Activated T-cell treated with anti-CD3 and anti-CD28 coated beads, Interleukin-2, amount 50 U/mL, for 24 hours (primary cell): ENCODE results near the gene TMTC2.
"Not testable (repeated sequence)": the region's sequence is repeated elsewhere in the genome, so short reads cannot be mapped to it uniquely, and the experiment has no call there.

ENCODE experiments used
- DNase-seq: peaks from one replicate; pipeline ENCODE4 v3.0.0-alpha.2; 2020
- H3K27ac Mint-ChIP-seq: 2 replicates; pipeline ENCODE4 v1.8.0; 2020; ENCODE audit warnings: mild to moderate bottlenecking, mixed read lengths
- H3K27me3 Mint-ChIP-seq: 2 replicates; pipeline ENCODE4 v1.8.0; 2020; ENCODE audit warnings: mixed read lengths
- H3K36me3 Mint-ChIP-seq: 2 replicates; pipeline ENCODE4 v1.8.0; 2020; ENCODE audit warnings: low read depth, mixed read lengths
- H3K4me1 Mint-ChIP-seq: 2 replicates; pipeline ENCODE4 v1.8.0; 2020; ENCODE audit warnings: low read depth, mixed read lengths
- H3K4me3 Mint-ChIP-seq: 2 replicates; pipeline ENCODE4 v1.8.0; 2020; ENCODE audit warnings: mild to moderate bottlenecking, moderate library complexity, mixed read lengths
- H3K9me3 Mint-ChIP-seq: 2 replicates; pipeline ENCODE4 v1.8.0; 2020; ENCODE audit warnings: mixed read lengths

The TMTC2 gene

DNA sequence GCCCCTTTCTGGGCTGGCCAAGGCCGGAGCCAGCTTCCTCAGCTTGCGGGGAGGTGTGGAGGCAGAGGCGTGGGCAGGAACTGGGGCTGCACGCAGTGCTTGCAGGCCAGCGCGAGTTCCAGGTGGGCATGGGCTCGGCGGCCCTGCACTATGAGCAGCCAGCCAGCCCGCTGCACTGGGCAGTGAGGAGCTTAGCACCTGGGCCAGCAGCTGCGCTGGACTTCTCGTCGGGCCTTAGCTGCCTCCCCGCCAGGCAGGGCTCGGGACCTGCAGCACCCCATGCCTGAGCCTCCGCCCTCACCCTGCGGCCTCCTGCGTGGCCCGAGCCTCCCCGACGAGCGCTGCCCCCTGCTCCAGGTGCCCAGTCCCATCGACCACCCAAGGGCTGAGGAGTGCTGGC lies 42.0 kb downstream of the TMTC2 start:
- H3K27me3 Mint-ChIP-seq = no peaks in the 10 kb centered on the region
- no peak overlapping the region for H3K27ac Mint-ChIP-seq
- H3K9me3 Mint-ChIP-seq = no peaks in the 10 kb centered on the region
- H3K4me1 Mint-ChIP-seq = no peaks in the 10 kb centered on the region
- no peak overlapping the region for H3K4me3 Mint-ChIP-seq
- no peak for DNase-seq
- peaks cover 6% of the 10 kb centered on the region for H3K36me3 Mint-ChIP-seq

GRCh38 chr12:82730953-82731459 lies 44.3 kb downstream of the TMTC2 start:
- Mint-ChIP-seq H3K36me3 (peaks cover 6% of the 10 kb centered on the region), H3K4me1 (no peaks in the 10 kb centered on the region), H3K9me3 (no peaks in the 10 kb centered on the region), H3K27ac (no peak overlapping the region), H3K27me3 (no peaks in the 10 kb centered on the region), H3K4me3 (no peak overlapping the region)
- DNase-seq = no peak

GRCh38 chr12:82740129-82741000 lies 53.7 kb downstream of the TMTC2 start:
- no peaks in the 10 kb centered on the region for H3K4me1 Mint-ChIP-seq
- DNase-seq = no peak

GRCh38 chr12:82745063-82745674 lies 58.5 kb downstream of the TMTC2 start:
- no peaks in the 10 kb centered on the region for H3K27me3 Mint-ChIP-seq
- no peaks in the 10 kb centered on the region for H3K4me1 Mint-ChIP-seq
- no peaks in the 10 kb centered on the region for H3K36me3 Mint-ChIP-seq
- no peak for DNase-seq
- H3K27ac Mint-ChIP-seq = no peak overlapping the region
- no peaks in the 10 kb centered on the region for H3K9me3 Mint-ChIP-seq
- no peak overlapping the region for H3K4me3 Mint-ChIP-seq

More at GRCh38 chr12:82740129-82741000, 53.7 kb downstream of the TMTC2 start:
- Mint-ChIP-seq H3K4me3 (no peak overlapping the region), H3K27me3 (no peaks in the 10 kb centered on the region), H3K36me3 (no peaks in the 10 kb centered on the region), H3K9me3 (no peaks in the 10 kb centered on the region), H3K27ac (no peak overlapping the region)

DNA sequence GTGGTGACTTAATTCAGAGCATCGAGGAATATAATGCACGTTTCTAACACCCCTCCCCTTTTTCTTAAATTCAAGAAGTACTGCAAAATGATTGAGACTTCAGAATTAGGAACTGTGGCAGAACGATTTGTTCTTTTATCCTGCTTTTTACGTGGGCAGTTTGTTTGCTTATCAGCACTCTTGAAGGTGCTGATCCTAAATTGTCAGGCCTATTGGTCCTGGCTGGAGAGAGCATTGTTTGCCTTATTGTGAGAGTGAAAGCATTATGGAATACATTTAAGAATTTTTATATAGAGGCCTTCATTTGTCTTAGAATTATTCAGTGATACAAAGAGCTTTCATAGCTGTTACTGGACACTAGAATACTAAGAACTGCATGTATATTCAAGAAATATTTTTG lies 59.1 kb downstream of the TMTC2 start:
- Mint-ChIP-seq H3K4me3 (no peak overlapping the region), H3K27ac (no peak overlapping the region), H3K4me1 (no peaks in the 10 kb centered on the region), H3K27me3 (no peaks in the 10 kb centered on the region), H3K36me3 (no peaks in the 10 kb centered on the region), H3K9me3 (no peaks in the 10 kb centered on the region)
- no peak for DNase-seq

DNA sequence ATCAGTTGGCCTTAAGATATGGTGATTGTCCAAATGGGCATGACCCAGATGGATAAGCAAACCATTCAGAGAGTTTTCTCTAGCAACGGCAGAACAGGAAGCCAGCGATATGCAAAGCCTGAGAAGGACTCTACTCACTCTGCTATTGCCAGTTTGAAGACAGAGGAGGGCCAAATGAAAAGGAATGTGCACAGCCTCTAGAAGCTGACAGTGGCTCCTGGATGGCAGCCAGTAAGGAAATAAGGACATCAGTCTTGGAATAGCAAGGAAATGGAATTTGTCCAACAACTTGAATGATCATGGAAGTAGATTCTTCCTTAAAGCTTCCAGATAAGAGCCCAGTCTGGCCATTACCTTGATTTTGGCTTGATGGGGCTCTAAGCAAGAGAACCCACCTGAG lies 60.0 kb downstream of the TMTC2 start:
- Mint-ChIP-seq H3K9me3 (no peaks in the 10 kb centered on the region), H3K27ac (no peak overlapping the region), H3K27me3 (no peaks in the 10 kb centered on the region), H3K4me3 (no peak overlapping the region), H3K4me1 (no peaks in the 10 kb centered on the region), H3K36me3 (no peaks in the 10 kb centered on the region)
- DNase-seq = no peak

GRCh38 chr12:82749015-82749414 lies 62.3 kb downstream of the TMTC2 start:
- H3K27ac Mint-ChIP-seq = no peak overlapping the region
- DNase-seq = no peak
- H3K27me3 Mint-ChIP-seq = no peaks in the 10 kb centered on the region
- no peaks in the 10 kb centered on the region for H3K9me3 Mint-ChIP-seq
- H3K36me3 Mint-ChIP-seq = no peaks in the 10 kb centered on the region
- H3K4me1 Mint-ChIP-seq = no peaks in the 10 kb centered on the region
- no peak overlapping the region for H3K4me3 Mint-ChIP-seq

GRCh38 chr12:82754856-82755255 lies 68.2 kb downstream of the TMTC2 start:
- H3K27ac Mint-ChIP-seq = no peak overlapping the region
- no peaks in the 10 kb centered on the region for H3K27me3 Mint-ChIP-seq
- H3K9me3 Mint-ChIP-seq = no peaks in the 10 kb centered on the region
- H3K4me3 Mint-ChIP-seq = no peak overlapping the region
- DNase-seq = no peak
- no peaks in the 10 kb centered on the region for H3K36me3 Mint-ChIP-seq
- H3K4me1 Mint-ChIP-seq = no peaks in the 10 kb centered on the region

DNA sequence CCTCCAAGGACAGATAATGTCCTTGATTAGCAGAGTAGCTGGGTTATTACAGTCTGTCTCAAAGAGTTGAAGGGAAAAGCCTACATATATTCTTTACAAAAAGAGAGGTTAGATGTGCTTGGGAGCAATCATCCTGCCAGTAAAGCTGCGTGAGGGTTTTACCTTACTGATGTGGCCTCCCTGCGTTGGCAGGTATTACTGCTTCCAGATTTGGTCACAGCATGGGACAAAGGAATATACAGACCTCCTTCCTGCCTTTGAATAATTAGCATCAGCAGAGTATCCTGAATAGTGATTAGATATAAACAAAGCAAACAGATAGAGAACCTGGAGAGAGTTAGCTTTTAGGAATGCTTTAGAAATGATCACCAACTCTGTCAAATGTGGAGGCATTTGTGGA lies 69.6 kb downstream of the TMTC2 start:
- Mint-ChIP-seq H3K4me3 (no peak overlapping the region), H3K9me3 (no peaks in the 10 kb centered on the region), H3K36me3 (no peaks in the 10 kb centered on the region), H3K4me1 (no peaks in the 10 kb centered on the region), H3K27me3 (no peaks in the 10 kb centered on the region), H3K27ac (no peak overlapping the region)
- no peak for DNase-seq

DNA sequence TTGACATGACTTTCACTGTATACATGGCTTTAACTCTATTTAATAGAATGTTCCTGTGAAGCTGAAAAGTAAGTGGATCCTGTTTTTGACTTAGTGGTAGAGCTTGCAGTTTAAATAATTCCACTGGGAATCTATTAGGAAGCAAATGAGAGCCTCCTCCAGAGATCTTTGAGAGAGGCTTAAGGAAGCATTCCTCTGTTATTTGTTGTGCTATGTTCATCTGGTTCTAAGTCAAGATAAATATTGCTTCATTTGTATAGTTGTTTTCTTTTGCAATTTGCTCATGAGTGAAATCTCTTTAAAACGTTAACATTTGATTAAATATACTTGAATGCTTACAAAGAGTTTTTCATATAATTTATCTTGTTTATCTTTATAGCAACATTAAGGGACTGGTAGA lies 70.4 kb downstream of the TMTC2 start:
- Mint-ChIP-seq H3K36me3 (no peaks in the 10 kb centered on the region), H3K27ac (no peak overlapping the region), H3K4me1 (no peaks in the 10 kb centered on the region), H3K4me3 (no peak overlapping the region), H3K9me3 (no peaks in the 10 kb centered on the region), H3K27me3 (no peaks in the 10 kb centered on the region)
- no peak for DNase-seq

GRCh38 chr12:82757656-82758055 lies 71.0 kb downstream of the TMTC2 start:
- no peaks in the 10 kb centered on the region for H3K9me3 Mint-ChIP-seq
- no peak for DNase-seq
- no peak overlapping the region for H3K27ac Mint-ChIP-seq
- H3K4me1 Mint-ChIP-seq = no peaks in the 10 kb centered on the region
- H3K4me3 Mint-ChIP-seq = no peak overlapping the region
- no peaks in the 10 kb centered on the region for H3K36me3 Mint-ChIP-seq
- no peaks in the 10 kb centered on the region for H3K27me3 Mint-ChIP-seq

GRCh38 chr12:82758749-82759330 lies 72.1 kb downstream of the TMTC2 start:
- H3K4me3 Mint-ChIP-seq = no peak overlapping the region
- no peaks in the 10 kb centered on the region for H3K9me3 Mint-ChIP-seq
- DNase-seq = no peak
- H3K4me1 Mint-ChIP-seq = no peaks in the 10 kb centered on the region
- no peaks in the 10 kb centered on the region for H3K27me3 Mint-ChIP-seq
- no peak overlapping the region for H3K27ac Mint-ChIP-seq
- H3K36me3 Mint-ChIP-seq = no peaks in the 10 kb centered on the region

- Mint-ChIP-seq H3K27me3 (no peaks in the 10 kb centered on the region), H3K4me3 (no peak overlapping the region), H3K36me3 (no peaks in the 10 kb centered on the region), H3K27ac (no peak overlapping the region), H3K4me1 (no peaks in the 10 kb centered on the region), H3K9me3 (no peaks in the 10 kb centered on the region)
- no peak for DNase-seq
Observed at GRCh38 chr12:82760423-82760822, 73.7 kb downstream of the TMTC2 start.

DNA sequence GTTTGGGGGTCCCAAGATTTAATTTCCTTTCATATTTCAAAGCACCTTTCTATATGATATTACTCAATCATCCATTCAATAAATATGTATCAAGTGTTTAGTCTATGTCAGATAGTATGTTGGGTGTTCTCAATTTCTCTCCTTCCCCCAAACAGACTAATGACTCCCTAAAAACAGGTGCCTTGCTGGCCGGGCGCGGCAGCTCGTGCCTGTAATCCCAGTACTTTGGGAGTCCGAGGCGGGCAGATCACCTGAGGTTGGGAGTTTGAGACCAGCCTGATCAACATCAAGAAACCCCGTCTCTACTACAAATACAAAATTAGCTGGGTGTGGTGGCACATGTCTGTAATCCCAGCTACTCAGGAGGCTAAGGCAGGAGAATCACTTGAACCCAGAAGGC lies 78.5 kb downstream of the TMTC2 start:
- H3K27ac Mint-ChIP-seq, H3K4me1 Mint-ChIP-seq, DNase-seq, H3K27me3 Mint-ChIP-seq, H3K36me3 Mint-ChIP-seq, H3K9me3 Mint-ChIP-seq, H3K4me3 Mint-ChIP-seq: not testable (repeated sequence)
